KMS-11 (cell line): Measurements from ENCODE around the gene TDRD7.

ENCODE experiments used
- H2AFZ ChIP-seq: fragments of 200-600 bp; sonication (generic); 2 replicates; pipeline ENCODE4 v1.6.1; 2016; ENCODE audit warnings: antibody characterized with exemption, mixed run types, low read depth
- H3K27ac ChIP-seq: fragments of 200-600 bp; sonication (generic); 2 replicates; pipeline ENCODE4 v1.6.1; 2016; ENCODE audit warnings: mild to moderate bottlenecking, mixed run types
- H3K27me3 ChIP-seq: fragments of 200-600 bp; sonication (generic); 2 replicates; pipeline ENCODE4 v1.6.1; 2017; ENCODE audit warnings: mild to moderate bottlenecking, low read depth, mixed run types, moderate library complexity; ENCODE audit not compliant: insufficient read depth
- H3K36me3 ChIP-seq: fragments of 200-600 bp; sonication (generic); 2 replicates; pipeline ENCODE4 v1.6.1; 2017; ENCODE audit warnings: mild to moderate bottlenecking, mixed run types; ENCODE audit not compliant: insufficient read depth
- H3K4me1 ChIP-seq: fragments of 200-600 bp; sonication (generic); 2 replicates; pipeline ENCODE4 v1.6.1; 2016; ENCODE audit warnings: mild to moderate bottlenecking, low read depth, mixed run types; ENCODE audit not compliant: poor library complexity, severe bottlenecking
- H3K4me2 ChIP-seq: fragments of 200-600 bp; sonication (generic); 2 replicates; pipeline ENCODE4 v1.7.0; 2016; ENCODE audit warnings: mild to moderate bottlenecking, mixed run types
- H3K4me3 ChIP-seq: fragments of 200-600 bp; sonication (generic); IDR thresholded peaks from 2 replicates; pipeline ENCODE4 v1.6.1; 2017; ENCODE audit warnings: low read depth, low read length, mixed read lengths; ENCODE audit not compliant: insufficient read depth
- H3K79me2 ChIP-seq: fragments of 200-600 bp; sonication (generic); 2 replicates; pipeline ENCODE4 v1.6.1; 2016; ENCODE audit warnings: low read depth, mixed run types; ENCODE audit not compliant: insufficient read depth
- H3K9ac ChIP-seq: fragments of 200-600 bp; sonication (generic); 2 replicates; pipeline ENCODE4 v1.6.1; 2016; ENCODE audit warnings: mild to moderate bottlenecking, mixed run types
- H4K20me1 ChIP-seq: fragments of 200-600 bp; sonication (generic); 2 replicates; pipeline ENCODE4 v1.6.1; 2016; ENCODE audit warnings: mild to moderate bottlenecking, mixed run types; ENCODE audit not compliant: insufficient read depth
- TF ChIP-seq, protein P1 (sequence below): fragments of 200-600 bp; sonication (generic); conservative IDR thresholded peaks from 2 replicates; pipeline ENCODE4 v1.6.1; 2017; ENCODE audit warnings: low read depth, mild to moderate bottlenecking, antibody characterized with exemption, low read length, moderate library complexity, mixed read lengths

The TDRD7 gene

DNA sequence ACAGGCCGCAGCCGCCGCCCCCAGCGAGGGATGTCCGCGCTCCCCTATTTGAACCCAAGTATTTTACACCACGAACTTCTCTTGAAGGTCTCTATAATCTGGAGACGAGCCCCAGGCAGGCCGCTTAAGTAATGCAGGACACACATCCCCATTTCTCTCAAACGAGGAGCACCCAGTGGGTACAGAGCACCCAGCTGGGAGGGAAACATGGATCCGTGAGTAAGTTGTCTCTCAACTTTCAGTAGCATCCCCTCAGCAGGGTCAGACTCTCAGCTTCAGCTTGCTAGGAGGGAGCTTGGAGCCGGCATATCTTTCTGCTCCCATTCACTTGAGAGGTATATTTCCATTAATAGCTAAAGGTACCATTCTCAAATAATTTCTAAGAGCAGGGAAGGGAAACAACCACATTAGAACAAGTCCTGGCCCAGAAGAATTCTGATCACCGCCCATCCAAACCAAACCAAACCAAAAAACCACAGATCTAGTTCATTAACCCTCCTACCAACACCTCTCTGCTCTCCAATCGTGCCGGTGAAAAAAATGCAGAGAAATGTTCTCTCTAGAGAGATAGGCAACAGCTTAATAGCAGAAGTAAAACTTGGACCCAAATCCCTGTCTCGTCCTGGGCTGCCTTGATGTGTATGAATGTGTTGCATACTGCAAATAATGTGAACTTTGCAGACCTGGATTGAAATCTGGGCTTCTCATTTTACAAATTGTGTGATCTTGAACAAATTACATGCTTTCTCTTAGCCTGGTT lies 910 bp downstream of the TDRD7 start:
- H3K4me3 ChIP-seq = peak overlapping the region; percentile 34
- TF ChIP-seq, protein P1, sequence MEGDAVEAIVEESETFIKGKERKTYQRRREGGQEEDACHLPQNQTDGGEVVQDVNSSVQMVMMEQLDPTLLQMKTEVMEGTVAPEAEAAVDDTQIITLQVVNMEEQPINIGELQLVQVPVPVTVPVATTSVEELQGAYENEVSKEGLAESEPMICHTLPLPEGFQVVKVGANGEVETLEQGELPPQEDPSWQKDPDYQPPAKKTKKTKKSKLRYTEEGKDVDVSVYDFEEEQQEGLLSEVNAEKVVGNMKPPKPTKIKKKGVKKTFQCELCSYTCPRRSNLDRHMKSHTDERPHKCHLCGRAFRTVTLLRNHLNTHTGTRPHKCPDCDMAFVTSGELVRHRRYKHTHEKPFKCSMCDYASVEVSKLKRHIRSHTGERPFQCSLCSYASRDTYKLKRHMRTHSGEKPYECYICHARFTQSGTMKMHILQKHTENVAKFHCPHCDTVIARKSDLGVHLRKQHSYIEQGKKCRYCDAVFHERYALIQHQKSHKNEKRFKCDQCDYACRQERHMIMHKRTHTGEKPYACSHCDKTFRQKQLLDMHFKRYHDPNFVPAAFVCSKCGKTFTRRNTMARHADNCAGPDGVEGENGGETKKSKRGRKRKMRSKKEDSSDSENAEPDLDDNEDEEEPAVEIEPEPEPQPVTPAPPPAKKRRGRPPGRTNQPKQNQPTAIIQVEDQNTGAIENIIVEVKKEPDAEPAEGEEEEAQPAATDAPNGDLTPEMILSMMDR = no peak
- peak overlapping the region; percentile 20; the same call in 1 of the 2 replicates for H3K27ac ChIP-seq
- H4K20me1 ChIP-seq = no peaks in the 10 kb centered on the region
- H3K9ac ChIP-seq = peak overlapping the region; percentile 66
- peak overlapping the region; percentile 95 for H3K4me2 ChIP-seq
- no peaks in the 10 kb centered on the region for H3K79me2 ChIP-seq
- H3K4me1 ChIP-seq = peaks cover 16% of the 10 kb centered on the region
- H3K36me3 ChIP-seq = no peaks in the 10 kb centered on the region
- peak overlapping the region; percentile 65; the same call in 1 of the 2 replicates for H2AFZ ChIP-seq
- H3K27me3 ChIP-seq = no peaks in the 10 kb centered on the region

GRCh38 chr9:97413462-97413861 lies 1.6 kb downstream of the TDRD7 start:
- H3K27ac ChIP-seq = no peak overlapping the region

DNA sequence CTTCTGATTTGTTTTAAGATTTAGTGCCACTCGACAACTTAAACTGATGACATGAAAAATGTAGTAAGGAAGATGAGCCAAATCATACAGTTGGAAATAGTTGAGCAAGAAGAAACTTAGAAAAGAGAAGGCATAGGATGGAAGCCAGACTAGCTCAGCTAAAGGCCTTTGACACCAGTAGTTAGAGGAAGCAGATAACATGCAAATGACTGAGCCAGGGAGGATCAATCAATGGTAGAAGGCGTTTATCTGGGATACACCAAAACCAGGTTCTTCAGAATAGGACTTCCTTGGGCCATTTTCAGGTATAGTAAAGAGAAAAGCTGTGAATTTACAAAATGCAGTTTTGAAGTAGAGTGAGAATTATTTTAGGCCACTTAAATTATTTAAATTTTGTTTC lies 3.2 kb downstream of the TDRD7 start:
- H3K27me3 ChIP-seq = no peaks in the 10 kb centered on the region
- H4K20me1 ChIP-seq = no peaks in the 10 kb centered on the region
- no peak overlapping the region for H3K27ac ChIP-seq
- H3K4me1 ChIP-seq = peaks cover 16% of the 10 kb centered on the region
- H3K9ac ChIP-seq = no peak overlapping the region
- H2AFZ ChIP-seq = no peak overlapping the region
- H3K79me2 ChIP-seq = no peaks in the 10 kb centered on the region
- no peak overlapping the region for H3K4me3 ChIP-seq
- TF ChIP-seq, protein P1 = no peak
- no peak overlapping the region for H3K4me2 ChIP-seq
- no peaks in the 10 kb centered on the region for H3K36me3 ChIP-seq

More at GRCh38 chr9:97413462-97413861, 1.6 kb downstream of the TDRD7 start:
- H3K4me1 ChIP-seq = peaks cover 16% of the 10 kb centered on the region
- H3K79me2 ChIP-seq = no peaks in the 10 kb centered on the region
- H3K27me3 ChIP-seq = no peaks in the 10 kb centered on the region
- no peak overlapping the region for H3K9ac ChIP-seq
- no peak overlapping the region for H2AFZ ChIP-seq
- H3K36me3 ChIP-seq = no peaks in the 10 kb centered on the region
- no peaks in the 10 kb centered on the region for H4K20me1 ChIP-seq
- TF ChIP-seq, protein P1 = no peak
- H3K4me2 ChIP-seq = peak overlapping the region; percentile 95
- H3K4me3 ChIP-seq = no peak overlapping the region

DNA sequence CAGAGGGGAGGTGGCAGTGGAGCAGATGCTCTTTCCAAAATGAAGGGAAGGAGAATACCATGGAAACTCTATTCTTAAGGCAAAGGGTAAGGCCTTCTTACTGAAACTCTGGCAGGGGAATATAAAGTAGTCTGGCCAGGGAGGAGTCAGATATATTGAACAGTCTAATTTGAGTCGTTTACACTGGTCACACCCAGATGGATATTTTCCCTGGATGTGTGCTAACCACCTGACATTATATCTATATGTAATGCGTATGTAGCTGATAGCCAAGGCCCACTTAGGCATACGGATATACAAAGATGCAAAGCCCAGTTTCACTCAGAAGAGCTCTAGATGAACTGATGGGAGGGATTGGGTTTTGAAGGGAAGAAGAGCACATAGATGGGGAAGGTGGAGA lies 7.0 kb downstream of the TDRD7 start:
- Histone ChIP-seq H3K27ac (no peak overlapping the region), H3K36me3 (no peaks in the 10 kb centered on the region), H4K20me1 (no peaks in the 10 kb centered on the region), H3K9ac (no peak overlapping the region), H3K79me2 (no peaks in the 10 kb centered on the region), H2AFZ (no peak overlapping the region), H3K4me1 (no peaks in the 10 kb centered on the region), H3K4me2 (no peak overlapping the region), H3K27me3 (no peaks in the 10 kb centered on the region), H3K4me3 (no peak overlapping the region)
- TF ChIP-seq, protein P1 = no peak
